Transverse colon (tissue), 4 donors: ENCODE results near the gene TRIM7. TPM values are rescaled to one million over a fixed set of nuclear protein-coding genes. Genes with fewer than 3 reads are reported as not detected.

ENCODE experiments used
- DNase-seq: peaks from one replicate; pipeline ENCODE4 v3.0.0-alpha.2; 2019
- H3K27ac ChIP-seq, 4 donors: fragments of 200-600 bp; sonication (generic); 2 replicates each; pipeline ENCODE4 v1.5.1; 2016 to 2018; ENCODE audit warnings: inconsistent platforms in 4 of 4
- H3K27me3 ChIP-seq: fragments of 200-600 bp; sonication (generic); 2 replicates; pipeline ENCODE4 v1.5.1; 2017; ENCODE audit warnings: inconsistent platforms
- H3K36me3 ChIP-seq, 4 donors: fragments of 200-600 bp; sonication (generic); 2 replicates each; pipeline ENCODE4 v1.5.1; 2017 to 2019; ENCODE audit warnings: inconsistent platforms in 4 of 4
- H3K4me1 ChIP-seq, 4 donors: fragments of 200-600 bp; sonication (generic); 2 replicates each; pipeline ENCODE4 v1.5.1; 2017 to 2020; ENCODE audit warnings: inconsistent platforms in 4 of 4
- H3K4me3 ChIP-seq, 4 donors: fragments of 200-600 bp; sonication (generic); 1 replicate in 1 of 4; 2 replicates in 3 of 4; pipeline versions ENCODE4 v1.5.1 to v1.6.1; 2017 to 2019; ENCODE audit warnings: inconsistent platforms in 4 of 4
- H3K9me3 ChIP-seq, 2 donors: fragments of 200-600 bp; sonication (generic); 2 replicates each; pipeline ENCODE4 v1.5.1; 2017 to 2019; ENCODE audit warnings: inconsistent platforms in 2 of 2
- EP300 ChIP-seq: sonication (generic); formaldehyde crosslinking; IDR thresholded peaks from one replicate; pipeline ENCODE4 v1.6.1; 2017; ENCODE audit warnings: antibody characterized with exemption, low read depth
- POLR2A ChIP-seq: fragments of 450-650 bp; IDR thresholded peaks from one replicate; pipeline ENCODE4 v1.6.1; 2016; ENCODE audit warnings: antibody characterized with exemption, mild to moderate bottlenecking, moderate library complexity
- POLR2AphosphoS5 ChIP-seq, 3 donors: sonication (generic); formaldehyde crosslinking; IDR thresholded peaks; one replicate each; pipeline ENCODE4 v1.6.1; 2016; ENCODE audit warnings: antibody characterized with exemption in 3 of 3
- WGBS, 2 donors: methylation state at CpG; one replicate each; pipeline ENCODE4 v1.1.5; 2018; ENCODE audit warnings: low coverage in 1 of 2; 5-methylcytosine and 5-hydroxymethylcytosine counted together
- in situ Hi-C, 4 donors: fragments of 200-750 bp; cut with MboI; loops; one replicate each; pipeline versions ENCODE4 v1.15.0 to v1.15.1; 2017; ENCODE audit warnings: low sequenced_read_pairs in 3 of 4, low pct_ligation_motif_present in 1 of 4, low pct_unique_long_range_greater_than_20kb in 1 of 4
- intact Hi-C: fragments of 100-400 bp; cut with DNase I; formaldehyde crosslinking; loops from one replicate; pipeline ENCODE4 v1.15.1; 2023; ENCODE audit warnings: low total_unique reads
- total RNA-seq, 4 donors: library from RNA; depleted of rRNA; stranded (reverse); fragments of >200 nt; gene quantifications; one replicate each; pipeline ENCODE4 v1.1.0, GENCODE V29; 2016
- TF ChIP-seq, protein P1 (sequence below), 5 experiments: fragments of 200-600 bp in 3 of 5; fragments of 450-650 bp in 2 of 5; sonication (generic) in 3 of 5; IDR thresholded peaks; 1 replicate in 2 of 5; 2 replicates in 3 of 5; pipeline ENCODE4 v1.5.1; 2016 to 2017; ENCODE audit warnings: antibody characterized with exemption in 5 of 5, inconsistent platforms in 3 of 5, mild to moderate bottlenecking in 2 of 5, moderate library complexity in 1 of 5

Gene TRIM7
- total RNA-seq, 4 donors from 2014 or later: 2.5 to 16.7 (median 7.5) TPM; not detected in 1

- Histone ChIP-seq H3K27me3 (no peaks in the 10 kb centered on the region), H3K4me3 (no peak overlapping the region), H3K27ac (no peak overlapping the region), H3K36me3 (peaks cover 0 to 67% (median 36%) of the 10 kb centered on the region in 4 donors), H3K9me3 (no peaks in the 10 kb centered on the region), H3K4me1 (peaks cover 6 to 18% (median 10%) of the 10 kb centered on the region in 4 donors)
- WGBS, 2 donors: 82 to 86% methylated on average over 5 to 10 of the region's 10 CpGs
- in situ Hi-C loops (no loop called here), intact Hi-C loops (no loop called here)
- DNase-seq: no peak
- TF ChIP-seq POLR2AphosphoS5 (IDR thresholded peaks at IDR 0.05) (peak in 1 of 3 donors; percentile 2), EP300 (no peak)
- TF ChIP-seq, protein P1, sequence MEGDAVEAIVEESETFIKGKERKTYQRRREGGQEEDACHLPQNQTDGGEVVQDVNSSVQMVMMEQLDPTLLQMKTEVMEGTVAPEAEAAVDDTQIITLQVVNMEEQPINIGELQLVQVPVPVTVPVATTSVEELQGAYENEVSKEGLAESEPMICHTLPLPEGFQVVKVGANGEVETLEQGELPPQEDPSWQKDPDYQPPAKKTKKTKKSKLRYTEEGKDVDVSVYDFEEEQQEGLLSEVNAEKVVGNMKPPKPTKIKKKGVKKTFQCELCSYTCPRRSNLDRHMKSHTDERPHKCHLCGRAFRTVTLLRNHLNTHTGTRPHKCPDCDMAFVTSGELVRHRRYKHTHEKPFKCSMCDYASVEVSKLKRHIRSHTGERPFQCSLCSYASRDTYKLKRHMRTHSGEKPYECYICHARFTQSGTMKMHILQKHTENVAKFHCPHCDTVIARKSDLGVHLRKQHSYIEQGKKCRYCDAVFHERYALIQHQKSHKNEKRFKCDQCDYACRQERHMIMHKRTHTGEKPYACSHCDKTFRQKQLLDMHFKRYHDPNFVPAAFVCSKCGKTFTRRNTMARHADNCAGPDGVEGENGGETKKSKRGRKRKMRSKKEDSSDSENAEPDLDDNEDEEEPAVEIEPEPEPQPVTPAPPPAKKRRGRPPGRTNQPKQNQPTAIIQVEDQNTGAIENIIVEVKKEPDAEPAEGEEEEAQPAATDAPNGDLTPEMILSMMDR (IDR thresholded peaks at IDR 0.05): no peak
Measured at GRCh38 chr5:181236954-181237641, 32.1 kb upstream of the TRIM7 start.

- Histone ChIP-seq H3K36me3 (peaks cover 0 to 61% (median 34%) of the 10 kb centered on the region in 4 donors), H3K9me3 (no peaks in the 10 kb centered on the region), H3K27ac (no peak overlapping the region), H3K4me3 (no peak overlapping the region), H3K27me3 (no peaks in the 10 kb centered on the region), H3K4me1 (peaks cover 0 to 12% (median 4%) of the 10 kb centered on the region in 4 donors)
- TF ChIP-seq, protein P1 (IDR thresholded peaks at IDR 0.05): no peak
- no peak for TF ChIP-seq POLR2AphosphoS5 (IDR thresholded peaks at IDR 0.05)
- TF ChIP-seq POLR2A: no peak
- 74 to 77% methylated on average over 4 to 6 of the region's 6 CpGs for WGBS, 2 donors
- in situ Hi-C loops (no loop called here), intact Hi-C loops (no loop called here)
- no peak for DNase-seq
Measured at GRCh38 chr5:181236471-181236870, 31.5 kb upstream of the TRIM7 start.

DNA sequence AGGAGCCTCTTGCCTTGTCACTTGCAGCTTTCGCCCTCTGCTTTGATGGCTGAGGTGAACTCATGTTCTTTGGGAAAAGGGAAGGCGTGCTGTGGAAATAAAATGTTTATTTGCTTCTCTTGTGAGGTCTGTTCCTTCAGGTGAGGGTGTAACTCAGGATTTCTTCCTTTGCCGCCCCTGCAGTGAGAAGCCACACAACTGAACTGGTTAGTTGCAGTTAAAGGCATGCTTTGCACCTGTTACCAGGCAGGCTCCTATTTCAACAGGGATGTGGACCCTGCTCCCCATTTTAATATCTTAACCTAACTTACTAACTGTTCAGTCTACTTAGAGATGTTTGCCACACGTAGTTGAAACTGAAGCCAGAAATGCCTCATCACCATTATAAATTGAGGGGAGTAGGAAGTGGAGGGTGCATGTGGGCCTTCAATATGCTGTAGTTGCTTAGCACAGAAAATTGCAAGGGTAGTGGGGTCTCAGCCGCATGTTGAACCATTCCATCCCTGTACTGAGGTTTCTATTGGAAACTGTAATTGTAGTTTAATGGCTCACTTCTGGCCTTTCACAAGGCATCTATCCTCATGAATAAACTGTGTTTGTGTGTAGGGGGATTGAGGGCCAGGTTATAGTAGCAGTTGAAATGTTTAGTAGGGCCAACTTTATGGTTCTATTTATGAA lies 30.8 kb upstream of the TRIM7 start:
- Histone ChIP-seq H3K9me3 (no peaks in the 10 kb centered on the region), H3K27me3 (no peaks in the 10 kb centered on the region), H3K4me3 (no peak overlapping the region), H3K4me1 (peaks cover 0 to 5% (median 0%) of the 10 kb centered on the region in 4 donors), H3K36me3 (peaks cover 0 to 60% (median 32%) of the 10 kb centered on the region in 4 donors), H3K27ac (no peak overlapping the region)
- DNase-seq: no peak
- in situ Hi-C loops: no loop called here
- intact Hi-C loops: no loop called here
- TF ChIP-seq, protein P1 (IDR thresholded peaks at IDR 0.05): no peak
- TF ChIP-seq POLR2A (no peak), EP300 (no peak), POLR2AphosphoS5 (IDR thresholded peaks at IDR 0.05) (no peak)
- 77 to 100% methylated on average over 2 to 5 of the region's 5 CpGs for WGBS, 2 donors

DNA sequence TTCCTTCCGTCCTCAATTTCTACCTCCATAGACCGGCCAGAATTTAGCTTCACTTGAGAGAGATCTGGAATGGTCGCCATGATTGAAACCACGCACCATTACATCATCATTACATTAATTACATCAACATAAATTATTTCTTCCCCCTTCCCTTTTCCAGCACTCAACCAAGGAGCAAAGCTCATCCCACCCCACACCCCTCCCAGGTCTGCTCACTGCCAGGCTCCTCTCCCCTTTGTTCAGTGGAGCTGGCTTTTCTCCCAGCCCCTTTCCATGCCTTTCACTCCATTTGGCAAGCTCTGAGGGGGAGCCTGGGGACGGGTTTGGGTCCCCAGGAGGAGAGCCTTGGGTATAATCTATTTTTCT lies 30.3 kb upstream of the TRIM7 start:
- in situ Hi-C loops: no loop called here
- Histone ChIP-seq H3K4me1 (no peaks in the 10 kb centered on the region), H3K36me3 (peaks cover 0 to 61% (median 30%) of the 10 kb centered on the region in 4 donors), H3K27me3 (no peaks in the 10 kb centered on the region), H3K4me3 (no peak overlapping the region), H3K9me3 (no peaks in the 10 kb centered on the region), H3K27ac (no peak overlapping the region)
- intact Hi-C loops: no loop called here
- DNase-seq: no peak
- WGBS, 2 donors: 80 to 89% methylated on average over 5 of the region's 5 CpGs
- TF ChIP-seq EP300 (no peak), POLR2A (no peak), POLR2AphosphoS5 (IDR thresholded peaks at IDR 0.05) (no peak)
- TF ChIP-seq, protein P1 (IDR thresholded peaks at IDR 0.05): no peak
